Inflammatory macrophage treated with lipopolysaccharide for 1 hour (primary cell): ENCODE measurements around the gene RAF1.
"Not testable (repeated sequence)": the region's sequence is repeated elsewhere in the genome, so short reads cannot be mapped to it uniquely, and the experiment has no call there.

Experiments used
- DNase-seq, 2 donors: peaks; one replicate each; pipeline ENCODE4 v3.0.0-alpha.2; 2020 to 2022

Gene RAF1

GRCh38 chr3:12633108-12633507, 30.8 kb downstream of the RAF1 start:
- no peak for DNase-seq

GRCh38 chr3:12632523-12632922, 31.4 kb downstream of the RAF1 start:
- DNase-seq = no peak

- not testable (repeated sequence) for DNase-seq
Measured at GRCh38 chr3:12630843-12631242, 33.1 kb downstream of the RAF1 start.

GRCh38 chr3:12630292-12630691, 33.6 kb downstream of the RAF1 start:
- DNase-seq = no peak

- no peak for DNase-seq
Measured at GRCh38 chr3:12629560-12629959, 34.4 kb downstream of the RAF1 start.

GRCh38 chr3:12628813-12629212, 35.1 kb downstream of the RAF1 start:
- no peak for DNase-seq

GRCh38 chr3:12627370-12627769, 36.5 kb downstream of the RAF1 start:
- DNase-seq = no peak

GRCh38 chr3:12624964-12625363, 39.0 kb downstream of the RAF1 start:
- DNase-seq = not testable (repeated sequence)

- DNase-seq = no peak
Measured at GRCh38 chr3:12624056-12624455, 39.9 kb downstream of the RAF1 start.

GRCh38 chr3:12622335-12622734, 41.6 kb downstream of the RAF1 start:
- DNase-seq = no peak

- DNase-seq = no peak
Measured at GRCh38 chr3:12620729-12621128, 43.2 kb downstream of the RAF1 start.

- DNase-seq = no peak
Measured at GRCh38 chr3:12620305-12620704, 43.6 kb downstream of the RAF1 start.

GRCh38 chr3:12618426-12618825, 45.5 kb downstream of the RAF1 start:
- no peak for DNase-seq

- DNase-seq = no peak
Measured at GRCh38 chr3:12615266-12615665, 48.7 kb downstream of the RAF1 start.

GRCh38 chr3:12613250-12613649, 50.7 kb downstream of the RAF1 start:
- DNase-seq = no peak

- DNase-seq = no peak
Measured at GRCh38 chr3:12612514-12613226, 51.2 kb downstream of the RAF1 start.

- DNase-seq = no peak
Measured at GRCh38 chr3:12611117-12611516, 52.8 kb downstream of the RAF1 start.

- DNase-seq = no peak
Measured at GRCh38 chr3:12608376-12608775, 55.5 kb downstream of the RAF1 start.

- no peak for DNase-seq
Measured at GRCh38 chr3:12603969-12604368, 59.9 kb downstream of the RAF1 start.

GRCh38 chr3:12601072-12601471, 62.8 kb downstream of the RAF1 start:
- no peak for DNase-seq

- no peak for DNase-seq
Measured at GRCh38 chr3:12598890-12599289, 65.0 kb downstream of the RAF1 start.

- DNase-seq = no peak
Measured at GRCh38 chr3:12593473-12593872, 70.4 kb downstream of the RAF1 start.

- no peak for DNase-seq
Measured at GRCh38 chr3:12591997-12592715, 71.8 kb downstream of the RAF1 start.

- no peak for DNase-seq
Measured at GRCh38 chr3:12591456-12591855, 72.5 kb downstream of the RAF1 start.

- DNase-seq = peak; percentile 45 to 50
Measured at GRCh38 chr3:12590096-12590495, 73.8 kb downstream of the RAF1 start.
